Iris pigment epithelial cell (primary cell): ENCODE measurements around the gene PLEKHG4.

Experiments used
- DNase-seq: peaks from one replicate; pipeline ENCODE4 v3.0.0-alpha.2; 2011; ENCODE audit warnings: low read depth

The PLEKHG4 gene

GRCh38 chr16:67291461-67291860, 12.1 kb downstream of the PLEKHG4 start:
- no peak for DNase-seq

- no peak for DNase-seq
These were observed 14.9 kb downstream of the PLEKHG4 start for GRCh38 chr16:67294171-67294757.

DNA sequence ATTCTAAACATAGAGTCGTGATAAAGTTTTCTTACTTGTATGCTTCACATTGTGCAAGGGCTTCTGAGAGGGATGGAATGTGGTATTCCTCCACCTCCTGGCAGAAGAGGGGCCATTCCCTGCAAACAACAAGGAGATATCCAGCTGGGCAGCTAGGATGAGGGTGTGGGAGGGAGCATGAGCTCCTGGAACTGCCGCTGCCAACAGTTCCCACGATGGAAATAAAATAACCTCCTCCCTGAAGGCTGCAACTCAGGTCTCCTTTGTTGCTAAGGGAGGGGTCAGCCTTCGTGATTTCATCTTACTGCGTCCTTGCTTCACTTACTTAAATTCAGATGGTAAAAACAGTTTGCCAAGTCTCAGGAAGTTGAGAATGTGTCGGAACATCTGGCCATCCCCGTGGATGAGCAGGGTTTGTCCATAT, 15.6 kb downstream of the PLEKHG4 start:
- no peak for DNase-seq

DNA sequence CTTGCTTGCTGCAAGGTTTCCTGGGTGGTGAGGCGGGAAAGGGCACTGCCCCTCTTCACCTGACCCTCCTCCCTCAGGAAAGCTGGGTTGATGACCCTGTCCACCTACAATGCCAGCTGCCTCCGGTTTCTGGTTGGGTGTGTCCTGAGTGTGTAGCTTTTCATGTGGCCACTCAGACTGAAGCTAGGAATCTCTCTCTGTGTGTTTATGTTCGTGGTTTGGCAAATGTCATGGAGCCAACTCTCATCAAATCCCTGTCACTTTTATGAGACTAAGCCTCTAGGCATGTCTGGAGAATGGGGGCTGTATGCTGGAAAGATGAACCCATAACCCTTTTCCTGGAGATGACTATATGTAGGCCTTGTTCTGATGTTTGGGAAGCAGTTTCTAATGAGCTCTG, 17.1 kb downstream of the PLEKHG4 start:
- DNase-seq: peak; percentile 62

- no peak for DNase-seq
These were observed 18.9 kb downstream of the PLEKHG4 start for GRCh38 chr16:67298277-67298676.

GRCh38 chr16:67299269-67299668, 19.9 kb downstream of the PLEKHG4 start:
- no peak for DNase-seq

GRCh38 chr16:67301080-67301782, 21.9 kb downstream of the PLEKHG4 start:
- DNase-seq: no peak

DNA sequence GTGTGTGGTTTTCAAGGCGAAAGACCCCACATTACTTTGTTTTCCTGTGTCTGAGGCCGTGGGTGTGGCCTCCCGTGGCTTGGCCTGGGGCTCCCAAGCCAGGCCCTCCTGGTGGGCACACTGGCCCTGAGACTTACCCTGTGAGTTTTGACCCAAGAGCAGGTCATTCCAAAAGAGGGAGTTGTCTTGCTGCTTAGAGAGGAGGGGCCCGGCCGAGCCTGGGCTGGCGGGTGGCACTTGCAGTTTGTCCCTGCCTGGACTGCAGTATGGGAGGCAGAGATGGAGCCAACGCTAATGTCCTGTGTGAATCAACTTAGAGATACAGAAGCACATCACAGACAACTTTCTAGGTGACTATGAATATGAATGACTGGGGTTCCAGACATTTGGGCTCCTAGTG, 22.7 kb downstream of the PLEKHG4 start:
- DNase-seq: no peak

GRCh38 chr16:67302970-67303369, 23.6 kb downstream of the PLEKHG4 start:
- DNase-seq: no peak

GRCh38 chr16:67304020-67304419, 24.7 kb downstream of the PLEKHG4 start:
- DNase-seq: no peak

DNA sequence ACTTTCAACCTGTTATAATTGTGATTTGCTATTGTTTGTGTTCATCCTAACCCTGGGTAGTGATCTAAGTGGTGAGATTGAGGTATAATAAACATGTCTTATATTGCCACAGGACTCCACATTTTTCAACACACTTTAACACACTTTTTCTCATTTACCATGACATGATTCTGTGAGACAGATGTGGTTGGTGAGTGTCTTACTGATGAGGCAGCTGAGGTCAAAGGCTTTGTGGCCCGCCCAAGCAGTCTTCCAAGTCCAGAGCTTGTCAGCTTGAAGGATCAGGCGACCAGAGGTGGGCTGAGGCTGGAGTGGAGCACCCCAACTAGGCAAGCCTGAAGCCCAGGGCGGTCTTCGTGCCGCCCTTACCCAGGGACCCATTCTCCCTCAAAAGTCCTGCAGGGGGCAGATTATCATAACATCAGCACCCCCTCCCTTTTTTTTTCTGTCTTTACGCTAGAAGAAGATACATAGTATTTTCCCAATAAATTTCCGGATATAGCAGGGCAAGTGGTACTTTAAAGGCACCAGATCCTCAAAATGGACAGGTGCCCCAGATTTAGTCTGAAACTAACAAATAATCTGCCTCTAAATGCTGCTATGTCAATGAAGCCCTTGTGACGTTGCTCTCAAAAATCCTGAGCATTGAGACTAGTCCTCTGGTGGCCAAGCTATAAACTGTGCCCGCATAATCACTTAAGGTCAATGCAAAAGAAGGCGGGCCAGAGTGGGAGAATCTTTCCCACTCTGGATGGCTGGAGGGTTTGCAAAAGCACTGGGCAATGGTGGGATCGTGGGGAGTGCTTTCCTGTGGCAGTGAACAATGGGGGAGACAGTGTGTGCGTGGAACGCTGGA, 26.1 kb downstream of the PLEKHG4 start:
- no peak for DNase-seq

DNA sequence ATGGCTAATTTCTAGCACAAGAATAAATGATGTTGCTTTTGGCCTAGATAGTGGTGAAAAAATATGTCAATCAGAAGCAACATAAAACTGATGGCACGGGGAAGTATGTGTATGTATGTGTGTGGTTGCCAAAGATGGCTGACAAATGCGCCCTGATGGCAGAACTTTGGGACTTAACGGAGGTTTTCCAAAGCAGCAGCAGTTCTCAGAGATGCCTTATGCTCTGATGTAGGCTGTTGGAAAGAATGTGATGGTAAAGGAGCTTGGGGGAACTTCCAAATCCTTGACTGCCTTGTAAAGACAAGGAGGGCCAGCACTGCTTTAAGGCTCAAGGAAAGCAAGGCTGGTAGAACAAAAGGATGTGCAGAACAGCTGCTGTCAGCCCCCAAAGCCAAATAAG, 31.2 kb downstream of the PLEKHG4 start:
- no peak for DNase-seq

GRCh38 chr16:67311607-67312488, 32.5 kb downstream of the PLEKHG4 start:
- DNase-seq: peak; percentile 100

DNA sequence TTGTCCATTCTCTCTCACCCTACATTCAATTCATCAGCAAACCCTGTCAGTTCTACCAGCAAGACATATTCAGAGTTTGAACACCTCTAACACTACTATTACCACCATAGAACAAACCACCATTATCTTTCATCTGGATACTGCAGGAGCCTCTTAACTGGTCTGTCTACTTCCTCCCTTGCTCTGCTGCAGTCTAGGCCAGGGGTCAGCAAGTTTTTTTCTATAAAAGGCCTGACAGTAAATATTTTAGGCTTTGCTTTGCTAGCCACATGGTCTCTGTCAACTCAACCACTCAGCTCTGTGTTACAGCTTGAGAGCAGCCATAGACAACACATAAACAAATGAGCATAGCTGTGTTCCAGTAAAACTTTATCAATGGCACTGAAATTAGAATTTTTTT, 33.4 kb downstream of the PLEKHG4 start:
- peak; percentile 26 for DNase-seq

DNA sequence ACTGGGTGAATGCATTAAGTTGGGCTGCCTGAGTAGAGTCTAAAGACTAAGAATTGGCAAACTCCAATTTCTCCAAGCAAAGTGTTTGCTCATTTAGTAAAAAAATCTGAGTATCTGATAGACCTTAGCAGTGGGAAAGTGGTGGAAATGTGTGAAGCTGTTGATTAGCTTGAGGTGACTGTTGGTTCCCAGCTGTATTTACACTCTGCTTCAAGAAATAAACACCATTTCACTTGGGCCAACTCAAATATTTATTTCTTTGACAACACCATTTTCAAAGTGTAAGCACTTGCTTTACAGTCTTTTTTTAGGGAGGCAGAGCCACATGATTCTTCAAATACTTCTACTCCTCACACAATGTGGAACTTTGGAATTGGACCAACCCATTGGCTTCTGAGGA, 38.5 kb downstream of the PLEKHG4 start:
- DNase-seq: no peak

- DNase-seq: no peak
These were observed 46.8 kb downstream of the PLEKHG4 start for GRCh38 chr16:67326115-67326471.

GRCh38 chr16:67326472-67327309, 47.4 kb downstream of the PLEKHG4 start, which contains the start of the genes KCTD19 and LRRC36:
KCTD19 (minus strand) TSS chr16:67326741; CDS start chr16:67326707, 34 bp downstream.
LRRC36 (plus strand) TSS chr16:67326815; CDS start chr16:67326863, 48 bp downstream.
- DNase-seq: peak; percentile 23

- DNase-seq: no peak
These were observed 48.4 kb downstream of the PLEKHG4 start for GRCh38 chr16:67327743-67328142.

- peak; percentile 14 for DNase-seq
These were observed 50.6 kb downstream of the PLEKHG4 start for GRCh38 chr16:67329901-67330300.

- no peak for DNase-seq
These were observed 54.0 kb downstream of the PLEKHG4 start for GRCh38 chr16:67333315-67333714.

GRCh38 chr16:67336116-67336515, 56.8 kb downstream of the PLEKHG4 start:
- DNase-seq: no peak
